Measurements from ENCODE around the gene IL34.
"Not testable (repeated sequence)": the region's sequence is repeated elsewhere in the genome, so short reads cannot be mapped to it uniquely, and the experiment has no call there.

Gene IL34

GRCh38 chr16:70646260-70647241, at the start of gene IL34:
TSS of gene IL34 (plus strand) at chr16:70646559. CDS start at chr16:70646948, 389 bp downstream.
- DNase-seq = no peak

DNA sequence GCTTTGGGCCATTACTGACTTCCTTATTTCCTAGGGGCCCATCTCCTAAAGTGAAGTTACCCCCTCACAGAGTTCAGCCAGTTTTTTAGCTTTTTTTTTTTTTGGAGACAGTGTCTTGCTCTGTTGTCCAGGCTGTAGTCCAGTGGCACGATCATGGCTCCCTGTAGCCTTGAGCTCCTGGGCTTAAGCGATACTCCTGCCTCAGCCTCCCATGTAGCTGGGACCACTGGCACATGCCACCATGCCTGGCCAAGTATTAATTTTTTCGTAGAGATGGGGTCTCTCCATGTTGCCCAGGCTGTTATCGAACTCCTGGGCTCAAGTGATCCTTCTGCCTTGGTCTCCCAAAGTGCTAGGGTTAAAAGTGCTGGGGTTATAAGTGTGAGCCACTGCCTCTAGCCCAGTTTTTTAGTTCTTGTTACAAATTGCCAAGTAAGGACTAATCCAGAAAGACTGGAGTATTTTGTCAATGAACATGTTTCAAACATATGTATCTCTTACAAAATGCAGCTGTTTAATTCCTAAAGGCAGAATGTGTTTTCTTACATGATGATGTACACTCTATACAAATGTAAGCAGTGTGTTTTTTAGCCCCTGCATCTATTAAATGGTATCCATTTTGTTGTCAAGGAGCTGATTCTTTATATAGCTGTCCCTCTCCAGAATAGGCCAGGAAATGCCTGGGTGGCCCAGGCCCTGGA, 49.1 kb upstream of the IL34 start:
- DNase-seq = no peak

GRCh38 chr16:70598937-70599503, 47.3 kb upstream of the IL34 start:
- DNase-seq = no peak

DNA sequence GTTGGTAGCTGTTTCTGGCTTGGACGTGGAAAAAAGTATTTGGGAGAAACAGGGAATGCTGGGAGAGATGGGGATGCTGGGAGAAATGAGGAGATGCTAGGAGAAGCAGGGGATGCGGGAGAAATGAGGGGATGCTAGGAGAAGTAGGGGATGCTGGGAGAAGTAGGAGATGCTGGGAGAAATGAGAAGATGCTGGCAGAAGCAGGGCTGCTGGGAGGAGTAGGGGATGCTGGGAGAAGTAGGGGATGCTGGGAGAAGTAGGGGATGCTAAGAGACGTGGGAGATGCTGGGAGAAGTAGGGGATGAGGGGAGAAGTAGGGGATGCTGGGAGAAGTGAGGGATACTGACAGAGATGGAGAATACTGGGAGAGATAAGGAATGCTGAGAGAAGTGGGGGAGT, 45.6 kb upstream of the IL34 start:
- DNase-seq = no peak

GRCh38 chr16:70601576-70602575, 44.5 kb upstream of the IL34 start:
- DNase-seq = no peak

GRCh38 chr16:70602831-70603230, 43.5 kb upstream of the IL34 start:
- no peak for DNase-seq

DNA sequence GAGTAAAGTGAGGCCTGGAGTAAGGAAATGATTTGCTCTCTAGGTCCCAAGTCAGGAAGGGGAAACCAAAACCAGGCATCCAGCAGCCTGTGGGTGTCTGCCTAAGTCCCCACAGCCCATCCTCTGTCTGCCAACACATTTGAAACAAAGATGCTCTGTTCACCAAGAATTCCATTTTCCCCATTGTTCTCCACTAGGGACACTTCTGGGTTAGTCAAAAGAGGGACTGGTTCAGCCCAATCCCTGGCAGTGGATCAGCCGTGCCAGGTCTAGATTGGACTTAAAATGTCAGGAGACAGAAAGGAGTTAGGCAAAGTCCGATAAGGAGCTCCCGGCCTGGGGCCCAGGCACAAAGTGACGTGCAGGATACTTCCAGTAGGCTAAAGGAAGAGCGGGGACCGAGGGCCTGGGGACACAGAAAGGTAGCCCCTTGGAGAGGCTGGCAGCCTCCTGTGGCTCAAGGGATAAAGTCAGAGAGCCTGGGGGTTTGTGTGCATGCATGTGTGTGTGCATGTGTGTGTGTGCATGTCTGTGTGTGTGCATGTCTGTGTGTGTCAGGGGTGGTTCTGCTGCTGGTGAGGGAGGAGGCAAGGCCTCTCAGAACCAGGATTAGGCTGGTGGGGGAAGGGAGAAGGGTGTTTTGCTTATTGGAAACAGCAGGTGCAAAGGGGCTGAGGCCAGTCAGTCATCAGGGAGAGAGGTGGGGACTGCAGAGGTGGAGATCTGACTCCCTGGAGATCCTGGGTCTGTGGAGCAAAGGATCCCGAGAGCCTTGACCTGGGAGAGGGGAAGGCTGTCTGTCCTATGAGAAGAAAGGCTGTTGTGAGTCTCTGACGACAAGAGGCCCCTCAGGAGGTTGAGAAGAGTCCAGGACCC, 41.7 kb upstream of the IL34 start:
- DNase-seq = no peak

DNA sequence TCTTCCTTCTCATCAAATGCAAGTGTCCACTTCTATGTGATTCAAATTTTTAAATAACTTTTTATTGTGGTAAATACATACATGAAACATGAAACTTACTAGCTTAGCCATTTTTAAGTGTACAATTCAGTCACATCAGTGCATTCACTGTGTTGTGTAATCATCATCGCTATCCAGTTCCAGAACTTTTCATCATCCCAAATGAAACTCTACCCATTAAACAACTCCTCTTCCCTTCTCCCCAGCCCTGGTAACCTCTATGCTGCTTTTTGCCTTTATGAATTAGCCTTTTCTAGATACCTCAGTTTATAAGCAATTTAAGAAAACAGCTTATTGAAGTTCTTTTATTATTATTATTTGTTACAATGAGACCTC, 41.1 kb upstream of the IL34 start:
- no peak for DNase-seq

- DNase-seq = no peak
These were observed 37.8 kb upstream of the IL34 start for GRCh38 chr16:70608521-70608920.

DNA sequence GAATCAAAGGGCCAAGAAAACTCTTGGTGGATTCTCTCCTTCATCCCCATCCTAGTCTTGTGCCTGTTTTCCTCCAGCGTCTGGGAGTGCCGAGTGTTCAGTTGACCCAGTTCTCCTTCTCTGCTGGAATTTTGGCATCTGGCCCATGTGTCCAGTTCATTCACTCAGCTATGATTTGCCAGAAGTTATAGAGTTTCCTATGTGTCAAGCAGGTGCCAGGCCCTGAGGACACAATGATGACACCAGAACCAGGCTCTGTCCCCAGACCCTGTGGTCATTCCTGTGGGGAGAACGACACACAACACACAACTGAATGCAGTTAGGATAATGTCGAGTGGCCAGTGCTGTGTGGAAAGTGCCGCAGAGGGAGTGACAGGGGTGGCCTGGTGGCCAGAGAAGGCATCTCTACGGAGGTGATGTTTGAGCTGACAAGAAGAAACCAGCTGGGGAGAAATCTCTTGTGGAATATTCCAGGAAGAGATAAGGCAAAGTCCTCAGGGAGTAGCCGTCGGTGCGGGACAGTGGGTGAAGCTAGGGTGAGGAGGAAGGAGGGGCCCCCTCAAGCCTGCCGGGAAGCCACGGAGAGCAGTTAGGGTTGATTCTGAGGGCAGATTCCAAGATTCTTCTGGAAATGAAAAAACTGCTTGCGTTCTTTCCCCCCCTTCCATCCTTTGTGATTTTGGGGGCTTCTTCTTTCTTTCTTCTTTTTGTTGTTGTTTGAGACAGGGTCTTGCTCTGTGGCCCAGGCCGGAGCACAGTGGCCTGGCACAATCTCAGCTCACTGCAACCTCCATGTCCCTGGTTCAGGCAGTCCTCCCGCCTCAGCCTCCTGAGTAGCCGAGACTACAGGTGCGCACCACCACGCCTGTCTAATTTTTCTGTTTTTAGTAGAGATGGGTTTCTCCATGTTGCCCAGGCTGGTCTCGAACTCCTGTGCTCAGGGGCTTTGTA, 35.8 kb upstream of the IL34 start:
- DNase-seq = no peak

DNA sequence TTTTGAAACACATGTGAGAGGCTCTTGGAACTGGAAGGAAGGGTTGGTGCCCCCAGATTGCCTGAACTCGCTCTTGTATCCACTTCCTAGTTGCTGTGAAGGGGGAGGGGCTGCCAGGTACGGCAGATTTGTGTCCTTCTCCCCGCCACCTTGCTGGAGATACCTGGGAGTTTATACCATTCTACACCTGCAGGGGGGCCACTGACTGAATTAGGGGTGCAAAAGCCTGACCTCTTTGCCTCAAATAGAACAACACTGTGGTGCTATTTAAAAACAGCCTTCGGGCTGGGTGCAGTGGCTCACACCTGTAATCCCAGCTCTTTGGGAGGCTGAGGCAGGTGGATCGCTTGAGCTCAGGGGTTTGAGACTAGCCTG, 35.1 kb upstream of the IL34 start:
- no peak for DNase-seq

GRCh38 chr16:70611785-70612303, 34.5 kb upstream of the IL34 start:
- no peak for DNase-seq

DNA sequence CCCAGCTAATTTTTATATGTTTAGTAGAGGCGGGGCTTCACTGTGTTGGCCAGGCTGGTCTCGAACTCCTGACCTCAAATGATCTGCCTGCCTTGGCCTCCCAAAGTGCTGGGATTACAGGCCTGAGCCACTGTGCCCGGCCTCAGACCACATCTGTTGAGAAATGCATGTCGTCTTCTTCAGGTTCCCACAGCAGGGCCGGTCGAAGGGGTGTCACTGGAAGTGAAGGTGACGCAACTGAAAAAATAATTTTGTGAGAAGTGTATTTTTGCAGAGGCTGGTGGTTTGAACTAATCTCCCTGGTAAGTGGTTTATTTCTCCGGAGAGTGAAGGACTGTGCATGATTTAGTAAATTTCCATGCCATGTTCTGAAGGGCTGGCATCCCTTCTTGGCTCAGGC, 33.4 kb upstream of the IL34 start:
- DNase-seq = no peak

GRCh38 chr16:70614208-70614951, 32.0 kb upstream of the IL34 start:
- DNase-seq = no peak

DNA sequence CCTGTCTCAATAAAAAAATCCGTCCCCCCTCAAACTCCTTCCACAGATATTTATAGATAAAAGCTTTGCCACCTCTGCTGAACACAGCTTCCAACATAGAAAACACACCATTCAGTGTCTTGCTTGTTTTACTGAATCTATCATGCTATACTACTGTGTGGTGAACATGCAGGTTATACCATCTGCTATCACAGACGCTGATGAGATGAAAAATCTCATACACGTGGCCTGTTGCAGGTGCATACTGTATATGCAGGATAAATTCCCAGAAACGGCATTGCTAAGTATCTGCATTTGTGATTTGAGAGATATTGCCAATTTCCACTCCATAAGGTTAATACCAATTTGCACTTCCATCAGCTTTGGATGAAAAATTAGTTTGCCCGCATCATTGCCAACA, 30.4 kb upstream of the IL34 start:
- no peak for DNase-seq

DNA sequence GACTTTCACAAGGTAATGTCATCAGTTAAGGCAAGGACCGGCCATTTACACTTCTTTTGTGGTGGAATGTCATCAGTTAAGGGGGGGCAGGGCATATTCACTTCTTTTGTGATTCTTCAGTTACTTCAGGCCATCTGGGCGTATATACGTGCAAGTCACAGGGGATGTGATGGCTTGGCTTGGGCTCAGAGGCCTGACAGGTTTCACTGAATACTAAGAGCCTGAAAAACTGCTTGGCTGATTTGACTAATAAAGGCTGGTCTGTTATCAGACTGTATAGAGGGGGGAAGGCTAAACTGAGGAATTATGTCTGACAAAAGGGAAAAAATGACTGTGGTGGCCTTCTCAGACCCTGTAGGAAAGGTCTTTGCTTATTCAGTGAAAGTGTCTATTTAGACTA, 24.5 kb upstream of the IL34 start:
- not testable (repeated sequence) for DNase-seq

DNA sequence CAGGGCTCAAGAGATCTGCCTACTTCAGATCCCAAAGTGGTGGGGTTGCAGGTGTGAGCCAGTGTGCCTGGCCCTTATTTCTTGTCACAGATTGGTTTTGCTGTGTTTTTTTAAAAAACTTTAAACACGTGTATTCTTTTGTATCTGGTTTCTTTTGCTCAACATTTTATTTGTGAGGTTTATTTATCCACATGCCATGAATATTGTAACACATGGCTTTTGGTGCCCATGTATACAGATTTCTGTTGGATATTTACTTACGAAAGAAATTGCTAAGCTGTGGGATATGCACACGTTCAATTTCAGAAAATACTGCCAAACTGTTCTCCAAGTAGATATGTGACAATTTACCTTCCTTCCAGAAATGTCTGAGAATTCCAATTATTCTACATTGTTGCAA, 18.7 kb upstream of the IL34 start:
- no peak for DNase-seq

- no peak for DNase-seq
These were observed 15.2 kb upstream of the IL34 start for GRCh38 chr16:70630960-70631745.

DNA sequence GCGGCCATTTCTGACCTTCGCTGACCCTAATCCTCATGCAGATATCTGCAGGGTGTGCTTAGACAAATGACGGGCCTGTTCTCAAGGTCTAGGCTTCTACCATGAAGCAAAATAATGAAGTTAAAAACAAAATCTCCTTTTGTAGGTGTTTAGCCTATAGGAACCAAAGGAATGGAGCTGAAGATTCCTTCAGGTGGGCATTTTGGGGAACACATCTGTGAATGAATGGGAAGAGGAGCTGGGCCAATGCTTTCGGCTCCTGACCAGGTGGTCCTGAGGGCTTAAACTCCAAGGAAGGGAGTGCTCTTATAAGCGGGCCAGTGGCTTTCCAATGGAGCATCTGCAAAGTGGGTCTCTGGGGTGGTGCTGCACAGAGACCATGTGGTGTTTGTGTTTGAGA, 14.1 kb upstream of the IL34 start:
- DNase-seq = no peak
